A204.1 (cell line): ENCODE results near the gene ZNF512B.
"Not testable (repeated sequence)": the region's sequence is repeated elsewhere in the genome, so short reads cannot be mapped to it uniquely, and the experiment has no call there.

Experiments
- FAIRE-seq: peaks from 2 replicates; lab custom pipeline; 2012; peaks lifted over from hg19 to GRCh38; lab: Jason Lieb, UNC

Gene ZNF512B

DNA sequence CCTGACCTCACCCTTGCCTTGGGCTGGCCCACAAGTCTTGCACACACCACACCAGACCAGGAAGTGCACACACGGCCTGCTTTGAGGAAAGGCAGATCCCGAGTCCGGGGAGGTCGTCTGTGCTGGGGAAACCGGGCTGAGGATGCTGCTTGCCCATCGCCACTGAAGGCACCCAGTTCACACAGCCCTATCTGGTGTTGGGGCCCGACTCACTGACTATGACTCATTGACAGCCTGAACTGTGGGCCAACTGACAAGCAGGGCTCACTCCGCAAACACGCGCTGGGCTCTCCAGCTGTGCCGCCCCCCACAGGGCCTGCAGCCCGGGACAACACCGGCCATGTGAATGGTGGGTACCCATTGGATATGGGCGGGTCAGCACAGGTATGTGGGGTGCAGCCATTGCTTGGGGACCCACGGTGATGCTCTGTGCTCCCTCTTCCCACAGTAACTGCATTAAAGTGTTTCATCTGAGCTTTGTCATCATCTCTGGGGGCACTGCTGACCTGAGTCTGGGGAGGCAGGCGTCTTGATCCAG lies 8.1 kb upstream of the ZNF512B start:
- FAIRE-seq = no peak

DNA sequence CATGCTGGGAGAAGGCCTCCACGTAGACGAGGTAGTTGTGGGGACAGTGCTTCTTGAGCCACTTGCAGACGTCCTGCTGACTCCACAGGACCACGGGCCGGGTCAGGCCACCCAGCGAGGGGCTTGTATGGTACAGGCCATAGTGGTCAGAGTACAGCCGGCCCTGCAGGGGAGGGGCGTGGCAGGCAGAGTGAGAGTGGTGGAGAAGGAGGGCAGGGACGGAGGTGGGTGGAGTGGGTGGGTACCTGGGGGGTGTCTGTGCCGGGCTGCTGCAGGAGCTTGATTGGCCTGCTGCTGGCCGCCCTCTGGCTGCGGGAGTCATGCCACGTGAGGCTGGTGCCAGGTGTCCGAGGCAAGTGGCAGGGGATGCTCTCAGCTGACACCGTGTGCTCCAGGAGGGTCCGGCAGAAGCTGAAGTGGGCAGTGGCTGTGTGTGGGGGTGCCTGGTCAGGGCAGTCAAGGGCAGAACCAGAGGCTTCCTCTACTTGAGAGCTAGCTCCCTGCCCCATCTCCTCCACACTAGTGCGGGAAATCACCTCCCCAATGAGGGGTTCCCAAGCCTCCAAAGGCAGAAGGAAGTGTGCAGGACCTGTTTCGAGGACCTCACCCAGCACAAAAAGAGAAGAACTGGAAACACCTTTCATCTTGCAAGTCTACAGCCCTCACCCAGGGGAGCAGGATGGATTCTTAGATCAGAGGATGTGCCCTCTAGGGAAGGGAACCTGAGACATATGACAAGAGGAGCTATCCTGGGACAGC lies 7.4 kb upstream of the ZNF512B start:
- no peak for FAIRE-seq

GRCh38 chr20:63976511-63976910 lies 6.8 kb upstream of the ZNF512B start:
- not testable (repeated sequence) for FAIRE-seq

- no peak for FAIRE-seq
Measured at GRCh38 chr20:63974402-63975200, 4.9 kb upstream of the ZNF512B start.

DNA sequence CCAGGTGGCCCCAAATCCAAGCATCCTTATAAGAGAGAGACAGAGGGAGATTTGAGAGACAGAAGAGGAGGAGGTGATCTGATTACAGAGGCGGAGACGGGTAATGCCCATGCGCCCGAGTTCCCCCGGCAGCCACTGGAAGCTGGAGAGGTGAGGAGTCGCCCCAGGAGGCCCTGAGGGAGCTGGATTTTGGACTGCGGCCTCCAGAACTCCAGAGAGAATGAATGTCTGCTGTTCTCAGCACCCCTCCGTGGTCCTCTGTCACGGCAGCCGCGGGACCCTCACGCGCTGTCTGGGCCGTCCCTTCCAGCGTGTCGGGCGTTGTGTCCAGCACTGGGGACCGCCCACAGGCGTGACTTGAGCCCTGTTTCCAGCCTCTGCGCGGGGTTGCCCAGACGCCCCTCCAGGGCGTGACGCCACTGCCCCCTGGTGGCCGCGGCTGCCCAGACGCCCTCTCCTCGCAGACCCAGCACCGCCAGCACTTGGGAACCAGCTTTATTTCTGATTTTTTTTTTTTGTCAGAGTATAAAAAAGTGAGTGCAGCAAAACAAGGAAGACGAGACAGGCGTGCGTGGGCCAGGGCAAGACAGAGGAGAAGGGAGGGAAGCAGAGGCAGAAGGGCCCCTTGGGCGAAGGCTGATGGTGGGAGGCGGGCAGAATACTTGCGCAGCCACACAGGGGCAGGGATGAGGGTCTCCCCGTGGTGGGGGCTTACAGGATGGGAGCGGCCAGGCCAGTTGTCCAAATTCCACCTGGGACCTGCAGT lies 4.1 kb upstream of the ZNF512B start:
- FAIRE-seq = no peak

DNA sequence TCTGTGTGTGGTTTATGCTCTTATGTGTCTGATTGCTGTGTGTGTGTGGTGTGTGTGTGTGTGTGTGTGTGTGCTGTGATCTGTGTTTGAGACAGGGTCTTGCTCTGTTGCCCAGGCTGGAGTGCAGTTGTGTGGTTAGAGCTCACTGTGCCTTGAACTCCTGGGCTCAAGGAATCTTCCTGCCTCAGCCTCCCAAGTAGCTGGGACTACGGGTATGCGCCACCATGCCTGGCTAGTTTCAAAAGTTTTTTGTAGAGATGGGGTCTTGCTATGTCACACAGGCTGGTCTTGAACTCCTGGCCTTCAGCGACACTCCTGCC lies 3.4 kb upstream of the ZNF512B start:
- no peak for FAIRE-seq

DNA sequence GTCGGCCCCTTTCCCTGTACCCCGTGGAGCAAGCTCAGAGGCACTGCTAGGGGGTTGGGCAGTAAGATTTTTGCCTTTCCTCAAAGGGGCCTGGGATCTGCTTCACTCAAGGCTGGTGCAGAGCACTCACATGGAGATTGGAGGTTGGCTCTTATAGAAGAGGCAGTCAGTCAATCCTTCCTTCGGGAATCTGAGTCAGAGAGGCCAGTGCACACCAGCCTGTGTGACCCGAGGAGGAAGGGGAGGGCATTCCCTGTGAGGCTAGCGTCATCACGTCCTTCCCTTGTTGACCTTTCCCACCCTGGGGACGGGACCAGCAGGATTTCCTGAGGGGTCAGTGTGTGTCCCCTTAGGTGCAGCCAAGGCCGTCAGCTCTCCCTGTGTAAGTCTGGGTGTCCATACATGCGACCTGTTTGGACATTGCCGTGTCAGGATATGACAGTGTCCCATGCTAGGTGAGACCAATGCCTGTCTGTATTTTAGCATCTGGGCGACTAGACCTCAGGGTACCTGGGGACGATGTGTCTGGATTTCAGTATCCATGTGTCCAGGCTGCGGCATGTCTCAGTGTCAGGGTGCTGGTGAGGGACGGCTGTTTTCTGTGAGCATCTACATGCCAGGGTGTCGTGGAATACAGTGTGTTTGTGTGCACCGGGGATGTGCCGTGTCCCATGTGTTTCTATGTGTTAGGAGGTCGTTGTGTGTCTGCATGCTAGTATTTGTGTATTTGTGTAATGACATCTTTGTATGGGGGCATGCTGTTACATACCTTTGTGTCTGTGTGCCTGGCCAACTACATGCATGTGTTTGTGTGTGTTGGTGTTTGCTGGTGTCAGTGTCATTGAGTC lies 2.8 kb upstream of the ZNF512B start:
- no peak for FAIRE-seq

DNA sequence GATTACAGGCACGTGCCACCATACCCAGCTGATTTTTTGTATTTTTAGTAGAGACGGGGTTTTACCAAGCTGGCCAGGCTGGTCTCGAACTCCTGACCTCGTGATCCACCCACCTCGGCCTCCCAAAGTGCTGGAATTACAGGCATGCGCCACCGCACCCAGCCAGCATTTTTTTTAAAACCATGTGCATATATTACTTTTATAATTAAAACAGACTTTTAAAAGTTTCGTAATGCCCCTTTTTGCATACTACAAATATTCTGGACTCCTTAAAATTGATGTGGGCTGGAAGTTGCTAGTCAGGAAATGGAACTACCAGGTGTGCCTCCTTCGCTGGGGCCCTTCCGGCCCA lies 2.2 kb upstream of the ZNF512B start:
- FAIRE-seq = not testable (repeated sequence)

- FAIRE-seq = no peak
Measured at GRCh38 chr20:63970714-63971431, 1.1 kb upstream of the ZNF512B start.

DNA sequence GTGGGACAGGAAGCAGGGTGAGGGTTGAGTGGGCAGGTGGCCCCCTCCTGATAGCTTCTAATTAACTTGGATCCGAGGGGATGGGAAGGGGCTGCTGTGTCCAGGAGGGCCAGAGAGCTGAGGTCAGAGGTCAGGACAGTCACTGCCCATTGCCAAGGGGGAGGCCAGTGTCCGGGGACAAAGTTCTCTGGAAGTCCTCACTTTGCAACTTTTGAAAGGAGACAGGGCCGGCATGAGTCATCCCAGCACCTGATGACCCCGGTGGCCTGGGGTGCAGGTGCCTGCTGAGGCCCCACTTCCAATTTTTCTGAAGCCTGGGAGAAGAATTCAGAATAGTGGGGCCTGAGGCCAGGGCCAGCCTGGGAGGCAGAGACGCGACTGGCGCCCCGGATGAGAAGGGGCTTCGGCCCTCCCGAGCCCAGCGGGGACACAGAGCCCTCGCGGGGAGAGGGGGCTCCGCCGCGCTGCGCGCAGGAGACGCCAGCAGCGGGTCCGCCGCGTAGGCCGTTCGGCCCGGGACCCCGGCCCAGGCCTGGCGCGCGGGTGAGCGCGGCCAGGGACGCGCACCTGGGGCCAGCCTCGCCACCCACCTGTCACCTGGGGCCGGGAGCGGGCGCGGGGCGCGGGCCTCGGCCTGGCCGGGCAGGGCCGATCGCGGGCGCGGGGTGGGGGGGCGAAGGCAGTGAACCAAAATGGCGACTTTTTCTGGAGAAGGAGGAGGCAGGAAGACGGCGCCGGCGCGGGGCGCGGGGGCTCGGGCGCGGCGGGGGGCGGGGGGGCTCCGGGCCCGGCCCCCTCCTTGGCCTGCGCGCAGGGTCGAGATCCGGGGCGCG lies 586 bp downstream of the ZNF512B start:
- no peak for FAIRE-seq

DNA sequence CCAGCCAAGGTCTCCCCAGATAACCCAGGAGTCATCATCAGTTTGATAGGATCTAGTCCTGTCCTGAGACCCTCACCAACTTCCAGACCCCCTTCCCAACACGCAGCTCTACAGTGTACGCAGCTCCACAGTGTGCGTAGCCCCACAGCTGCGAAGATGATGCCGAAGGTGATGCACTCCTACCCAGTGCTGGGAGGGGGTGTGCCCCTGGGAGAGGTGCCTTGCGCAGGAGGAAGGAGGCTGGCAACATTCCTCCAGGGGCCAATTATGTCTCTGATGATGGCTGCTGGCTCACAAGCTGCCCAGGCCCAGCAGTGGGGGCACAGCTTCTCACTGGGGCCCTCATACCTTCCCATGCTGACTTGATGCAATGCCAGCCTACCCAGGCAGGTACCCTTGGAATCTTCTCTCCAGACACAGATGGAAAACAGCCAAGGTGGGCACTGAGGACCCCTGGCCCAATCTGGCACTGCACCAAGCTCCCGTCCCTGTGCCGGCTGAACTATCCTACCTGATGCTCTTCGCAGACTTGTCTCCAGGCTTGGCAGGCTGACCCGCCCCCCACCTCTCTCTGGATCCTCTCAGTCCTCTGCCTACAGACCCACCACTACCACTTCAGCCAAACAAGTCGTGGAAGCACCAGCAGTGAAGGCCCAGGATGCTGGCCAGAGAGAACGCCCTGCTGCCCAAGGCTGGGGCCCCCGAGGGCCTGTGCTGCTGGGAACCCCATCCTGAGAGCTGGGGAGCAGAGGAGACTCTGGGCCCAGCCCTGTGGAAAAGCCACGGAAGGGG lies 1.4 kb downstream of the ZNF512B start:
- no peak for FAIRE-seq

DNA sequence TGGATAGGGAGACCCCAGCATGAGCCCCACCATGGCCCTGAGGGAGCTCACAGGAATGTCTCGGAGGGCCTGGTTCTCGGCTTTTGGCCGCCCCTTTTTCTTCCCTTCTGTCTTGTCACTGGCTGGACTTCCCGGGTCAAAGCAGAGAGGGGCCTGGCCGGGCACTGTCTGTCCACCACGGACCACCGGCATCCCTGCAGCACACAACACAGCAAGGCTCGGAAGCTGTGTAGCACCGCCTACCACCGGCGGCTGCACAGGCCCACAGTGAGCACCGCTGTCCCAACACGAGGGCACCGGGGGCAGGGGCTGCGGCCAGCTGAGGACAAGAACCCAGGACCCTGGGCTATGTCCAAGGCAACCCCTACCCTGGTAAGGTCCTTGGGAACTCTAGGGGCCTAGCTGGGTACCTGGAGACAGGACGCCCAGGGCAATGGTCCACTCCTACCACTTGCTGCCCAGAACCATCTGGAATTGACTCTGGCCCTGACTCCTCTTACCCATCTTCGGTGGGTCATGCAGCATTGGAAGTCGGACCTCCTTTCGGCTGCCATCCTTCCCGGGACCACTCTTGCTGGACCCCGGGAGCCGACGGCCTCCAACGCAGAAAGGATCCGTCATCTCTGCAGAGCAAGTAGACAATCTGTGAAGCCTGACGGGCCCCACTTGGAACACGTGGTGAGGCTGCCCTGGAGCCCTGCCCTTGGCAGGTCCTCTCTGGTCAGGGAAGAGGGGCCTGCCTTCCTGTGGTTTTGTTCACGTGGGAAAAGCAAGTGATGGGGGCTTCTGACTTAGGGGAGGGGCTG lies 2.2 kb downstream of the ZNF512B start:
- FAIRE-seq = no peak

- FAIRE-seq = no peak
Measured at GRCh38 chr20:63966944-63967322, 2.8 kb downstream of the ZNF512B start.

GRCh38 chr20:63966172-63966943 lies 3.4 kb downstream of the ZNF512B start:
- FAIRE-seq = no peak

- no peak for FAIRE-seq
Measured at GRCh38 chr20:63964412-63964811, 5.3 kb downstream of the ZNF512B start.

- no peak for FAIRE-seq
Measured at GRCh38 chr20:63963784-63964301, 5.9 kb downstream of the ZNF512B start.

- FAIRE-seq = no peak
Measured at GRCh38 chr20:63963348-63963741, 6.4 kb downstream of the ZNF512B start.
